Measurements from ENCODE around the gene NDRG3. TPM values are rescaled to one million over a fixed set of nuclear protein-coding genes. Genes with fewer than 3 reads are reported as not detected.

Gene NDRG3
- total and polyA plus RNA-seq, 10 of the 15 experiments (the other 5 are each of a cell fraction or from before 2014, with no cell fraction given), result 11.2 to 29.7 (median 14.9) TPM

GRCh38 chr20:36605399-36606157, 140.3 kb downstream of the NDRG3 start, which contains the start of gene RAB5IF:
Gene RAB5IF (plus strand): TSS chr20:36605779. CDS start chr20:36605952, 173 bp downstream.
- RAD21 ChIA-PET (ENCODE audit: unreplicated experiment), result interaction anchor here (0.7 to 4.0 kb wide), 19 partner anchors 8 to 453 kb away, joined by 3 to 92 read pairs (median 3); partner anchors contain the start of genes NDRG3 and TGIF2
- Histone ChIP-seq H3K9me3 (replicated peaks; ENCODE audit: control insufficient read depth, insufficient read depth, low read length) (no peaks in the 10 kb centered on the region), H4K20me1 (ENCODE audit: control insufficient read depth, insufficient read depth) (no peaks in the 10 kb centered on the region), H3K4me1 (ENCODE audit: control insufficient read depth, insufficient read depth, low read length) (peaks cover 20% of the 10 kb centered on the region), H3K27ac (ENCODE audit: control insufficient read depth, insufficient read depth) (peak within 1 kb of the TSS; percentile 97), H3K27me3 (replicated peaks in 1 of 2; ENCODE audit: control insufficient read depth in 2 of 2, insufficient read depth in 2 of 2, low read length in 1 of 2) (no peaks in the 10 kb centered on the region), H3K4me2 (ENCODE audit: control insufficient read depth, insufficient read depth) (peak within 1 kb of the TSS; percentile 77), H3K79me2 (ENCODE audit: control insufficient read depth, insufficient read depth, low read length) (peaks cover 35% of the 10 kb centered on the region), H3K9ac (ENCODE audit: control insufficient read depth, insufficient read depth, low read length) (peak within 1 kb of the TSS; percentile 98), H3K36me3 (ENCODE audit: control insufficient read depth in 2 of 2, insufficient read depth in 2 of 2, low read length in 1 of 2) (peaks cover 9% of the 10 kb centered on the region in 2 experiments), H3K4me3 (peak within 1 kb of the TSS; percentile 98), H2AFZ (ENCODE audit: control insufficient read depth, low read depth, low read length) (peak within 1 kb of the TSS; percentile 83)
- CTCF ChIA-PET, result interaction anchor here (0.8 to 9.4 kb wide), 24 partner anchors 11 to 866 kb away, joined by 3 to 94 read pairs (median 4); partner anchors contain the start of genes DSN1 and TGIF2
- under 1% methylated on average over 90 of the region's 90 CpGs for WGBS (ENCODE audit: insufficient coverage, insufficient replicate concordance, low lambda C conversion rate, missing lambda C conversion rate)
- in situ Hi-C loops (cut with MboI), result no loop called here
- intact Hi-C loops (cut with micrococcal nuclease; ENCODE audit: unreplicated experiment), result loop anchor here (1.0 to 10.0 kb wide), 3 partner anchors 32 to 259 kb away; partner anchors contain the start of gene TGIF2
- ATAC-seq (peak; percentile 92), DNase-seq (ENCODE audit: low read depth, low spot score) (peak; percentile 99), FAIRE-seq (peak; percentile 97)
- POLR2A ChIA-PET, result interaction anchor here (0.6 to 4.1 kb wide), 13 partner anchors 10 to 270 kb away, joined by 3 to 87 read pairs (median 9); partner anchors contain the start of gene TGIF2
- no TSS peak for BruUV-seq (replicated peaks)
- SMC1A ChIA-PET (ENCODE audit: uncharacterized antibody, unreplicated experiment), result interaction anchor here (0.8 to 8.6 kb wide), 14 partner anchors 10 to 277 kb away, joined by 3 to 87 read pairs (median 6); partner anchors contain the start of gene TGIF2
- no peak for TF ChIP-seq ZBTB11 (CRISPR knock-in tag; IDR thresholded peaks at IDR 0.05)
- TF ChIP-seq YY1 (IDR thresholded peaks at IDR 0.05; ENCODE audit: low read depth, low read length), result peak; percentile 85
- peak; percentile 64; the same call in 1 of the 2 replicates for TF ChIP-seq TARDBP (IDR thresholded peaks at IDR 0.05; ENCODE audit: borderline replicate concordance)
- peak; percentile 33; the same call in 1 of the 2 replicates for TF ChIP-seq SREBF1 (IDR thresholded peaks at IDR 0.05; ENCODE audit: low read length)
- TF ChIP-seq RELA (IDR thresholded peaks at IDR 0.05; ENCODE audit: borderline replicate concordance, partially characterized antibody), result peak; percentile 90
- peak; percentile 89 for TF ChIP-seq ZBTB40 (IDR thresholded peaks at IDR 0.05; ENCODE audit: borderline replicate concordance)
- TF ChIP-seq ZNF622 (IDR thresholded peaks at IDR 0.05), result no peak
- no peak for TF ChIP-seq STAT3 (IDR thresholded peaks at IDR 0.05; ENCODE audit: low read depth, low read length)
- TF ChIP-seq, protein P1, sequence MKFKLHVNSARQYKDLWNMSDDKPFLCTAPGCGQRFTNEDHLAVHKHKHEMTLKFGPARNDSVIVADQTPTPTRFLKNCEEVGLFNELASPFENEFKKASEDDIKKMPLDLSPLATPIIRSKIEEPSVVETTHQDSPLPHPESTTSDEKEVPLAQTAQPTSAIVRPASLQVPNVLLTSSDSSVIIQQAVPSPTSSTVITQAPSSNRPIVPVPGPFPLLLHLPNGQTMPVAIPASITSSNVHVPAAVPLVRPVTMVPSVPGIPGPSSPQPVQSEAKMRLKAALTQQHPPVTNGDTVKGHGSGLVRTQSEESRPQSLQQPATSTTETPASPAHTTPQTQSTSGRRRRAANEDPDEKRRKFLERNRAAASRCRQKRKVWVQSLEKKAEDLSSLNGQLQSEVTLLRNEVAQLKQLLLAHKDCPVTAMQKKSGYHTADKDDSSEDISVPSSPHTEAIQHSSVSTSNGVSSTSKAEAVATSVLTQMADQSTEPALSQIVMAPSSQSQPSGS (IDR thresholded peaks at IDR 0.05; ENCODE audit: low read length), result peak; percentile 65
- TF ChIP-seq EED (IDR thresholded peaks at IDR 0.05; ENCODE audit: low read depth), result no peak
